Thyroid gland (tissue), 4 donors: ENCODE results near the gene SLC2A5. TPM values are rescaled to one million over a fixed set of nuclear protein-coding genes. Genes with fewer than 3 reads are reported as not detected.
"Not testable (repeated sequence)": the region's sequence is repeated elsewhere in the genome, so short reads cannot be mapped to it uniquely, and the experiment has no call there.

Experiments used
- DNase-seq, 2 donors: peaks; one replicate each; pipeline ENCODE4 v3.0.0-alpha.2; 2019
- H3K27ac ChIP-seq, 3 donors: fragments of 200-600 bp; sonication (generic); 1 replicate in 2 of 3; 2 replicates in 1 of 3; pipeline ENCODE4 v1.5.1; 2016 to 2019; ENCODE audit warnings: mild to moderate bottlenecking in 1 of 3, moderate library complexity in 1 of 3
- H3K27me3 ChIP-seq: fragments of 200-600 bp; sonication (generic); one replicate; pipeline ENCODE4 v1.5.1; 2019
- H3K36me3 ChIP-seq, 2 donors: fragments of 200-600 bp; sonication (generic); one replicate each; pipeline ENCODE4 v1.5.1; 2016 to 2019
- H3K4me1 ChIP-seq, 2 donors: fragments of 200-600 bp; sonication (generic); one replicate each; pipeline ENCODE4 v1.5.1; 2017 to 2019
- H3K4me3 ChIP-seq, 3 donors: fragments of 200-600 bp; sonication (generic); replicated peaks in 1 of 3; 1 replicate in 2 of 3; 2 replicates in 1 of 3; pipeline ENCODE4 v1.5.1; 2016; ENCODE audit warnings: mild to moderate bottlenecking in 1 of 3
- H3K9me3 ChIP-seq: fragments of 200-600 bp; sonication (generic); one replicate; pipeline ENCODE4 v1.5.1; 2017
- POLR2A ChIP-seq, 2 donors: fragments of 450-650 bp; IDR thresholded peaks; one replicate each; pipeline ENCODE4 v1.6.1; 2017; ENCODE audit warnings: antibody characterized with exemption in 2 of 2, mild to moderate bottlenecking in 2 of 2, moderate library complexity in 1 of 2
- WGBS, 2 donors: methylation state at CpG; one replicate each; pipeline ENCODE4 v1.1.5; 2017; 5-methylcytosine and 5-hydroxymethylcytosine counted together
- intact Hi-C: fragments of 100-400 bp; cut with DNase I; formaldehyde crosslinking; loops from one replicate; pipeline ENCODE4 v1.15.1; 2023
- total RNA-seq, 4 donors: library from RNA; depleted of rRNA; stranded (reverse); fragments of >200 nt; gene quantifications; one replicate each; pipeline ENCODE4 v1.2.3, GENCODE V29; 2016
- TF ChIP-seq, protein P1 (sequence below), 6 experiments: fragments of 200-600 bp in 3 of 6; fragments of 450-650 bp in 3 of 6; sonication (generic) in 3 of 6; IDR thresholded peaks; one replicate each; pipeline ENCODE4 v1.5.1; 2016 to 2019; ENCODE audit warnings: antibody characterized with exemption in 6 of 6, mild to moderate bottlenecking in 2 of 6, inconsistent platforms in 1 of 6, moderate library complexity in 1 of 6

Gene SLC2A5
- total RNA-seq, 4 donors from 2014 or later = 0.73 to 1.1 (median 0.88) TPM

GRCh38 chr1:9037476-9038337 is 31.7 kb downstream of the SLC2A5 start:
- WGBS, 2 donors = 85 to 90% methylated on average over 21 to 22 of the region's 28 CpGs

GRCh38 chr1:9035226-9035625 is 34.2 kb downstream of the SLC2A5 start:
- Histone ChIP-seq H3K36me3 (no peaks in the 10 kb centered on the region), H3K27ac (no peak overlapping the region), H3K4me3 (no peak overlapping the region), H3K27me3 (no peaks in the 10 kb centered on the region), H3K4me1 (no peaks in the 10 kb centered on the region), H3K9me3 (no peaks in the 10 kb centered on the region)
- DNase-seq = no peak
- 94 to 100% methylated on average over 2 of the region's 2 CpGs for WGBS, 2 donors
- intact Hi-C loops = no loop called here
- TF ChIP-seq, protein P1, sequence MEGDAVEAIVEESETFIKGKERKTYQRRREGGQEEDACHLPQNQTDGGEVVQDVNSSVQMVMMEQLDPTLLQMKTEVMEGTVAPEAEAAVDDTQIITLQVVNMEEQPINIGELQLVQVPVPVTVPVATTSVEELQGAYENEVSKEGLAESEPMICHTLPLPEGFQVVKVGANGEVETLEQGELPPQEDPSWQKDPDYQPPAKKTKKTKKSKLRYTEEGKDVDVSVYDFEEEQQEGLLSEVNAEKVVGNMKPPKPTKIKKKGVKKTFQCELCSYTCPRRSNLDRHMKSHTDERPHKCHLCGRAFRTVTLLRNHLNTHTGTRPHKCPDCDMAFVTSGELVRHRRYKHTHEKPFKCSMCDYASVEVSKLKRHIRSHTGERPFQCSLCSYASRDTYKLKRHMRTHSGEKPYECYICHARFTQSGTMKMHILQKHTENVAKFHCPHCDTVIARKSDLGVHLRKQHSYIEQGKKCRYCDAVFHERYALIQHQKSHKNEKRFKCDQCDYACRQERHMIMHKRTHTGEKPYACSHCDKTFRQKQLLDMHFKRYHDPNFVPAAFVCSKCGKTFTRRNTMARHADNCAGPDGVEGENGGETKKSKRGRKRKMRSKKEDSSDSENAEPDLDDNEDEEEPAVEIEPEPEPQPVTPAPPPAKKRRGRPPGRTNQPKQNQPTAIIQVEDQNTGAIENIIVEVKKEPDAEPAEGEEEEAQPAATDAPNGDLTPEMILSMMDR (IDR thresholded peaks at IDR 0.05) = no peak
- TF ChIP-seq POLR2A (IDR thresholded peaks at IDR 0.05) = no peak

More at GRCh38 chr1:9037476-9038337, 31.7 kb downstream of the SLC2A5 start:
- TF ChIP-seq POLR2A (IDR thresholded peaks at IDR 0.05) = no peak
- TF ChIP-seq, protein P1 (IDR thresholded peaks at IDR 0.05) = no peak
- Histone ChIP-seq H3K27me3 (no peaks in the 10 kb centered on the region), H3K9me3 (no peaks in the 10 kb centered on the region), H3K27ac (no peak overlapping the region), H3K4me3 (no peak overlapping the region), H3K36me3 (no peaks in the 10 kb centered on the region), H3K4me1 (no peaks in the 10 kb centered on the region)
- no peak for DNase-seq
- intact Hi-C loops = no loop called here

DNA sequence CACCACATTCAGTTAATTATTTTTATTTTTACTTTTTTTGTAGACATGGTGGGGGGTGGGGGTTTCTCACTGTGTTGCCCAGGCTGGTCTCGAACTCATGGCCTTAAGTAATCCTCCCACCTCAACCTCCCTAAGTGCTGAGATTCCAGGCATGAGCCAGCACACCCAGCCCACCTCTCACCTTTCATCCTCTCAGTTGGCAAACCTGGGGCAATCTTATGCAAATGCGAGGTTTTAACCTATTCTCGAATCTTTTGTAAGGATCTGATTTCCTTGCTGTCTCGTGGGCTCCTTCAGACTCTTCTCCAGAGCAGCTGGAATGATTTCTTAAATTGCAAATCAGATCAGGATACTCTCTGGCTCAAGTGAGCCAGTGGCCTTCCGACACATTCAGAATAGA is 36.1 kb downstream of the SLC2A5 start:
- TF ChIP-seq, protein P1 (IDR thresholded peaks at IDR 0.05) = no peak
- TF ChIP-seq POLR2A (IDR thresholded peaks at IDR 0.05) = no peak
- no peak for DNase-seq
- Histone ChIP-seq H3K4me1 (no peaks in the 10 kb centered on the region), H3K4me3 (no peak overlapping the region), H3K9me3 (no peaks in the 10 kb centered on the region), H3K27me3 (no peaks in the 10 kb centered on the region), H3K27ac (no peak overlapping the region), H3K36me3 (no peaks in the 10 kb centered on the region)
- 60 to 67% methylated on average over 5 of the region's 5 CpGs for WGBS, 2 donors
- intact Hi-C loops = no loop called here

GRCh38 chr1:9031484-9032259 is 37.8 kb downstream of the SLC2A5 start:
- DNase-seq = no peak
- no peak for TF ChIP-seq POLR2A (IDR thresholded peaks at IDR 0.05)
- TF ChIP-seq, protein P1 (IDR thresholded peaks at IDR 0.05) = no peak

GRCh38 chr1:9031077-9031476 is 38.4 kb downstream of the SLC2A5 start:
- WGBS, 2 donors = 73 to 79% methylated on average over 4 of the region's 4 CpGs
- H3K27me3 ChIP-seq, DNase-seq, H3K27ac ChIP-seq, intact Hi-C loops, H3K4me1 ChIP-seq, H3K36me3 ChIP-seq, H3K4me3 ChIP-seq, H3K9me3 ChIP-seq: not testable (repeated sequence)

More at GRCh38 chr1:9031484-9032259, 37.8 kb downstream of the SLC2A5 start:
- no peaks in the 10 kb centered on the region for H3K4me1 ChIP-seq
- no peaks in the 10 kb centered on the region for H3K9me3 ChIP-seq
- H3K4me3 ChIP-seq = no peak overlapping the region
- 82 to 90% methylated on average over 6 to 9 of the region's 12 CpGs for WGBS, 2 donors
- no peaks in the 10 kb centered on the region for H3K36me3 ChIP-seq
- no peak overlapping the region for H3K27ac ChIP-seq
- no peaks in the 10 kb centered on the region for H3K27me3 ChIP-seq
- intact Hi-C loops = no loop called here
